Adipocyte (in vitro differentiated cells): ENCODE data around the gene CTCF.

Experiments used
- DNase-seq: peaks from one replicate; pipeline ENCODE4 v3.0.0-alpha.2; 2015; ENCODE audit warnings: low read depth
- H3K27me3 ChIP-seq: replicated peaks from 2 replicates; pipeline ENCODE4 v1.7.0; 2013; ENCODE audit warnings: mild to moderate bottlenecking, low read length, moderate library complexity; ENCODE audit not compliant: control insufficient read depth, insufficient read depth
- H3K36me3 ChIP-seq: 2 replicates; pipeline ENCODE4 v1.7.0; 2013; ENCODE audit warnings: low read length, mild to moderate bottlenecking, moderate library complexity; ENCODE audit not compliant: control insufficient read depth, insufficient read depth, severe bottlenecking
- H3K4me1 ChIP-seq: 2 replicates; pipeline ENCODE4 v1.7.0; 2013; ENCODE audit warnings: mild to moderate bottlenecking, low read length, moderate library complexity; ENCODE audit not compliant: control insufficient read depth, insufficient read depth
- H3K4me3 ChIP-seq: 2 replicates; pipeline ENCODE4 v1.7.0; 2013; ENCODE audit warnings: mild to moderate bottlenecking, low read length, moderate library complexity
- H3K9ac ChIP-seq: 2 replicates; pipeline ENCODE4 v1.7.0; 2013; ENCODE audit warnings: mild to moderate bottlenecking, low read length, moderate library complexity
- H3K9me3 ChIP-seq: 2 replicates; pipeline ENCODE4 v1.7.0; 2013; ENCODE audit warnings: mild to moderate bottlenecking, low read length, moderate library complexity; ENCODE audit not compliant: control insufficient read depth

Gene CTCF

GRCh38 chr16:67648088-67648763, 85.9 kb downstream of the CTCF start:
- no peak for DNase-seq
- peaks cover 1% of the 10 kb centered on the region for H3K4me1 ChIP-seq
- no peak overlapping the region for H3K4me3 ChIP-seq
- H3K27me3 ChIP-seq, result peaks cover 63% of the 10 kb centered on the region
- no peak overlapping the region for H3K9ac ChIP-seq
- no peaks in the 10 kb centered on the region for H3K9me3 ChIP-seq
- no peaks in the 10 kb centered on the region for H3K36me3 ChIP-seq

- Histone ChIP-seq H3K27me3 (peaks cover 62% of the 10 kb centered on the region), H3K4me1 (peaks cover 3% of the 10 kb centered on the region), H3K9me3 (no peaks in the 10 kb centered on the region), H3K9ac (no peak overlapping the region), H3K36me3 (no peaks in the 10 kb centered on the region), H3K4me3 (no peak overlapping the region)
- no peak for DNase-seq
Observed at GRCh38 chr16:67648764-67649407, 86.6 kb downstream of the CTCF start.

GRCh38 chr16:67649494-67649931, 87.2 kb downstream of the CTCF start:
- Histone ChIP-seq H3K4me3 (no peak overlapping the region), H3K27me3 (peaks cover 59% of the 10 kb centered on the region), H3K9me3 (no peaks in the 10 kb centered on the region), H3K9ac (no peak overlapping the region), H3K4me1 (peaks cover 3% of the 10 kb centered on the region), H3K36me3 (no peaks in the 10 kb centered on the region)
- DNase-seq, result no peak

GRCh38 chr16:67650023-67650422, 87.7 kb downstream of the CTCF start:
- Histone ChIP-seq H3K36me3 (no peaks in the 10 kb centered on the region), H3K27me3 (peaks cover 59% of the 10 kb centered on the region)
- DNase-seq, result no peak

GRCh38 chr16:67651039-67651438, 88.7 kb downstream of the CTCF start:
- no peaks in the 10 kb centered on the region for H3K36me3 ChIP-seq
- no peaks in the 10 kb centered on the region for H3K9me3 ChIP-seq
- H3K9ac ChIP-seq, result no peak overlapping the region
- DNase-seq, result no peak
- peaks cover 50% of the 10 kb centered on the region for H3K27me3 ChIP-seq
- H3K4me3 ChIP-seq, result no peak overlapping the region
- H3K4me1 ChIP-seq, result peaks cover 3% of the 10 kb centered on the region

More at GRCh38 chr16:67650023-67650422, 87.7 kb downstream of the CTCF start:
- peaks cover 3% of the 10 kb centered on the region for H3K4me1 ChIP-seq
- H3K9ac ChIP-seq, result no peak overlapping the region
- no peaks in the 10 kb centered on the region for H3K9me3 ChIP-seq
- no peak overlapping the region for H3K4me3 ChIP-seq

GRCh38 chr16:67651847-67652246, 89.5 kb downstream of the CTCF start:
- H3K4me1 ChIP-seq, result peaks cover 3% of the 10 kb centered on the region
- H3K36me3 ChIP-seq, result no peaks in the 10 kb centered on the region
- H3K9me3 ChIP-seq, result no peaks in the 10 kb centered on the region
- peaks cover 42% of the 10 kb centered on the region for H3K27me3 ChIP-seq
- no peak for DNase-seq
- no peak overlapping the region for H3K4me3 ChIP-seq
- no peak overlapping the region for H3K9ac ChIP-seq

GRCh38 chr16:67652578-67653127, 90.3 kb downstream of the CTCF start:
- peak; percentile 53 for DNase-seq
- peaks cover 2% of the 10 kb centered on the region for H3K36me3 ChIP-seq
- H3K4me1 ChIP-seq, result peaks cover 3% of the 10 kb centered on the region
- H3K9me3 ChIP-seq, result no peaks in the 10 kb centered on the region
- H3K4me3 ChIP-seq, result no peak overlapping the region
- no peak overlapping the region for H3K9ac ChIP-seq
- peaks cover 41% of the 10 kb centered on the region for H3K27me3 ChIP-seq

- H3K9ac ChIP-seq, result no peak overlapping the region
- peak overlapping the region; percentile 72 for H3K4me3 ChIP-seq
- no peaks in the 10 kb centered on the region for H3K9me3 ChIP-seq
- peaks cover 36% of the 10 kb centered on the region for H3K27me3 ChIP-seq
- peaks cover 5% of the 10 kb centered on the region for H3K36me3 ChIP-seq
- peak; percentile 50 for DNase-seq
- peaks cover 3% of the 10 kb centered on the region for H3K4me1 ChIP-seq
Observed at GRCh38 chr16:67653128-67653788, 90.9 kb downstream of the CTCF start.

GRCh38 chr16:67653789-67654402, 91.6 kb downstream of the CTCF start:
- H3K9me3 ChIP-seq, result no peaks in the 10 kb centered on the region
- H3K36me3 ChIP-seq, result peaks cover 5% of the 10 kb centered on the region
- peaks cover 3% of the 10 kb centered on the region for H3K4me1 ChIP-seq
- no peak for DNase-seq
- H3K9ac ChIP-seq, result no peak overlapping the region
- H3K27me3 ChIP-seq, result peaks cover 30% of the 10 kb centered on the region
- peak overlapping the region; percentile 72 for H3K4me3 ChIP-seq

GRCh38 chr16:67654403-67654911, 92.1 kb downstream of the CTCF start:
- peaks cover 8% of the 10 kb centered on the region for H3K4me1 ChIP-seq
- no peak for DNase-seq
- no peaks in the 10 kb centered on the region for H3K9me3 ChIP-seq
- no peak overlapping the region for H3K9ac ChIP-seq
- H3K36me3 ChIP-seq, result peaks cover 5% of the 10 kb centered on the region
- peaks cover 27% of the 10 kb centered on the region for H3K27me3 ChIP-seq
- no peak overlapping the region for H3K4me3 ChIP-seq

- no peak for DNase-seq
- Histone ChIP-seq H3K36me3 (peaks cover 5% of the 10 kb centered on the region), H3K9ac (no peak overlapping the region), H3K27me3 (peaks cover 19% of the 10 kb centered on the region), H3K4me3 (no peak overlapping the region), H3K9me3 (no peaks in the 10 kb centered on the region), H3K4me1 (peaks cover 11% of the 10 kb centered on the region)
Observed at GRCh38 chr16:67655363-67655762, 93.0 kb downstream of the CTCF start.
